GM19397 (cell line): Measurements from ENCODE around the gene TARS1.

Source experiments
- ATAC-seq: cut with Tn5 transposase; IDR thresholded peaks from one replicate; pipeline ENCODE4 v1.9.1; 2021; ENCODE audit warnings: mild to moderate bottlenecking, moderate library complexity; ENCODE audit not compliant: unreplicated experiment

Gene TARS1

DNA sequence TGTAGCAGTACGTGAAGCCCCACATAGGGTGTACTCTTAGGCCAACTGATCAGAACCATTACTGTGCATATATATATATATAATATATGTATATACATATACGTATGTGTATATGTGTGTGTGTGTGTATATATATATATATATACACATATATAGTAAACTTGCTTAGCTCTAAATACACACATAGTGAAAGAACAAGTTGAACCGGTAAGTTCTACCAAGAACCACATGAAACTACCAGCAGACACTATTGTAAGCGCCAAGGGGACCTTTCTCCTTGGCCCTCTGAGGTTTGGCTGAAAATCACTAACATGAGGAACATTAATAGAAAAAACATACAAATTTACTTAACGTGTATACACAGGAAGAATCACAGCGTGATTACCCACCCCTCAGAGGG, 1.8 kb upstream of the TARS1 start:
- ATAC-seq, result no peak

DNA sequence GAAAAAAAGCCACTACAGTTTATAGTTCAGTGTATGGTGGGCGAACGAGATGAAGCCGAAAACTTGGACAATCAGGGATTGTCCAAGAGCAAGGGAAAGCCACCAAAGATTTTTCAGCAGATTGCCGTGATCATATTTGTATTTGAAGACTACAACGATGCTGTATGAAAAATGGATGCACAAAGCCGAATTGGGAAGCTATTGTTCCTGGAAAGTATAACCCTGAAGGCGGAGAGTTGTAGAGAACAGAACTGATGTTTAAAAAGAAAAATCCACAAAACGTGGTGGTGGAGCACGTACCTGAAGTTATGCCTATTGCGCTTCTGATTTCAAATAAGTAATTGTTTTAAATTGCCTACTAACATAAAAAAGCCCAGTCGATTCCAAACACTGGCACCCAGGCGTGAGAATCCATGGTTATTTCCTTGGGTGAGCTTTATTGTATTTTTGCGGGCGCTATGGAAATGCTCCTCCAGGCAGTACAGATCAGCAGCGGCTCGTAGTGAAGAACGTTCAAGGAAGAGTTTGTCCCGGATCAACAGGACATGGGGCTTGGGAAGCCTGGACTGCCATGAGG, 772 bp upstream of the TARS1 start:
- ATAC-seq, result no peak

GRCh38 chr5:33441241-33442177, 744 bp downstream of the TARS1 start:
- ATAC-seq, result no peak

DNA sequence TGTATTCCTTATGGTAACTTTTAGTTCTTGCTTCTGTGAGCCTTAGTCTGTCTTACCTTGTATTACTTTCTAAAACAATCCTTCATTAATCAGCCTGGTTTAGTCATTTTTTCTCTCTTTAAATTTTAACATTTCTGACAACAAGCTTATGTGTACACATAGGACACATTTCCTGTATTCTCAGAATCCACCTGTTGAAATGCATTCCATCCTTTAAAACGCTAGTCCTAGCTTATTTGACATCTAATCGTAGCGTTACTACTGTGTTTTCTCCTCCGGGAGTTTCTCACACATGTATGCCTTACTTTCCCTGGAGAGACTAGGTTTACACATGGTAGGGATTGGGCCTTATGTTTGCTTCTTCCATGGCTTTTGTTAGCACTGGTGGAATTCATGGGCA, 3.8 kb downstream of the TARS1 start:
- no peak for ATAC-seq

GRCh38 chr5:33445798-33446197, 5.0 kb downstream of the TARS1 start:
- ATAC-seq, result no peak

GRCh38 chr5:33448118-33448517, 7.4 kb downstream of the TARS1 start:
- ATAC-seq, result no peak

DNA sequence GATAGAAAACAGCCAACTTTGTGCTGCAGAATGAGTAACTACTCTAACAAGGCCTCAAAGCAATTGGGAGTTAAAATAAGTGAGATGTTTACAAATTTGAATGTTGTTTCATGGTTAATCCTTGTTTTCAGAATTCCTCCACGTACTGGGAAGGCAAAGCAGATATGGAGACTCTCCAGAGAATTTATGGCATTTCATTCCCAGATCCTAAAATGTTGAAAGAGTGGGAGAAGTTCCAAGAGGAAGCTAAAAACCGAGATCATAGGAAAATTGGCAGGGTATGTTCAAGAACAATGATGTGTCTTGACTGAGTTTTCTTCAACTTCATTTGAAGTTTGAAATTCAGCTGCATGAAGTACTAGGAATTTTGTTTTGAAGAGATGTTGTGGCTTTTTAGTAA, 16.4 kb downstream of the TARS1 start:
- no peak for ATAC-seq

DNA sequence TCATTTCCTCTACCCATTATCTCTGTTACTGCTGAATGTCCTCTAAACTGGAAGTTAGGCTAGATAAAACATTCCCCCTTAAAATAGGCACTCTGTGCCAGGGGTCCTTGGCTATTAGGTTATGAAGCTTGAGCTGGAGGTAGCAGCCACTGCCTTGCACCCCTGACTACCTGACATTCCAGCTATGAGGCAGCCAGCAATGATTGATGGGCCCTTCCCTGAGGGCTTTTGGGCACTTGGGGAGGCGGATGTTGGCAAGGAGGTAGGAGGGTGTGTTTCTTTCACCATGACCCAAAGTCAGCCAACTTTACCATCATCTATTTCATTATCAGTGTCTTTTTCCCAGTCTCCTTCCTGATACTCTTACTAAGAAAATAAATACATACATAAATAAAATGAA, 17.1 kb downstream of the TARS1 start:
- ATAC-seq, result no peak

DNA sequence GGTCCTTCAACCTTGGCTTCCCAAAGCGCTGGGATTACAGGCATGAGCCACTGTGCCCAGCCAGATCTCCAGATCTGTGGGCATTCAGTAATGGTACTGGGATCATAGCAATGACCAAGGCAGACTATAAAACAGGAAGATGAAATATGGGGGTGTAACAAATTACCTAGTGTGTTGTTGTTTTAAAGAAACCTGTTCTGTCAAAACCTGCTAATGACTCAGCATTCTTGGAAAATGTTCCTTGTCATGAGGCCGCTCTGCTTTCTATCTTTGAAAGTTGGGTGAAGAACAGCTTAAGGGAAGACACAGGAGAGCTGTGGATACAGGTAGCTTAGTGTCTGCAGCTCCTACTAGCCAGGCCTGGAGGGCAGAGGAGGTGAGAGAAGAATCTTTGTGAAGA, 19.4 kb downstream of the TARS1 start:
- no peak for ATAC-seq

- ATAC-seq, result no peak
Measured at GRCh38 chr5:33462456-33462855, 21.7 kb downstream of the TARS1 start.

GRCh38 chr5:33465120-33465519, 24.4 kb downstream of the TARS1 start:
- ATAC-seq, result no peak

DNA sequence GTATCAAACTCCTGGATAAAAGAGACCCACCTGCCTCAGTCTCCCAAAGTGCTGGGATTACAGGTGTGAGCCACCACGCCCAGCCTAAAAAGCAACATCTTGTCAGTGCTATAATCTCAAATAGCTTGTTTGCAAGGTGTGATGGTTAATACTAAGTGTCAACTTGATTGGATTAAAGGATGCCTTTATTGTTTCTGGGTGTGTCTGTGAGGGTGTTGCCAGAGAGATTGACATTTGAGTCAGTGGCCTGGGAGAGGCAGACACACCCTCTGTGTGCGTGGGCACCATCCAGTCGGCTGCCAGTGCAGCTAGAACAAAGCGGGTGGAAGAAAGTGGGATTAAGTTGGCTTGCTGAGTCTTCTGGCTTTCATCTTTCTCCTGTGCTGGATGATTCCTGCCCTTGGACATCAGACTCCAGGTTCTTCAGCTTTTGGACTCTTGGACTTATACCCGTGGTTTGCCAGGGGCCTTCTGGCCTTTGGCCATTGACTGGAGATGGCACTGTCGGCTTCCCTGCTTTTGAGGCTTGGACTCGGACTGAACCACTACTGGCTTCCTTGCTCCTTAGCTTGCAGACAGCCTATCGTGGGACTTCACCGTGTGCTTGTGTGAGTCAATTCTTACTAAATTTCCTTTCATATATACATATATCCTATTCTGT, 28.1 kb downstream of the TARS1 start:
- ATAC-seq, result no peak

- no peak for ATAC-seq
Measured at GRCh38 chr5:33470544-33470943, 29.8 kb downstream of the TARS1 start.

DNA sequence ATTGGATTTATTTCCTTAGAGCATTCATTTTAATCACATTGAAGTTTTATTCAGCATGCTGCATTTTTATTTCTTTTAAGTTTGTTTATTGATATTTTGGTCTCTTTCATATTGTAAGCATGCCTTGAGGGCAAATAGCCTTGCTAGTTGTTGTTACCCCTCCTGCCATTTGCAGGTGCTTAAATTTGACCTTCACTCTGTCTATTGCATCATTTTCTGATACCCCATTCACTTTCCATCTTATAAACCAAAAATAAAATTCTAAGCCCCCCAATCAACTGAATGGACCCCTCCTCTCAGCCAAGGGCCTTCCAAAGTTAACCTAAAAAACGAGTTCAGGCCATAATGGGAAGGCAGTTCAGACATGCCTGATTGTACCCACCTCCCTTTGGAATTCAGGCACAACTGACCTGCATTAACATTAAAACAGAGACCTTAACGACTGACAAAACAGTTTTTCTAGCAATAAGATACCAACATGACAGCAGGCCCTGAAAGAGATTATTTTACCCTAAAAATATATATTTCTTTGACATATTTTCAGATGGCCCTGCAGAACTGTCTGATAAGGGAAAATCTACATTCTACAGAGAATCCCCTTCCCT, 32.1 kb downstream of the TARS1 start:
- no peak for ATAC-seq

DNA sequence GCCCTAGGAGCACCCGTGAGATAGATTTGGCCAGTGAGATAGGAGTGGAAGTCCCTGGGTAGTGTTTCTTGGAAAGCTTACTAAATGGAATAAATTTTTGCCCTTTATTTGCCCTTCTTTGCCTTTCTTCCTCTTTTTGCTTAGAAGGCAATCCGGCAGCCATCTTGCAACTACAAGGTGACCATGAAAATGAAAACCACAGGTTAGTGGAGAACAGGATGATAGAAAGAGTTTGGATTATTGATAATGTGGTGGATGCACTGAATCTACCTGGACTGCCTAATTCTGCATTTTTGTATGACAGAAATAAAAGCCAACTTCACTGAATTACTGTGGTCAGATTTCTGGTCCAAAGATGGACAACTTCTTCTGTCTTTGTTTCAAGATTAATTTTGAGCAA, 33.2 kb downstream of the TARS1 start:
- ATAC-seq, result no peak

- no peak for ATAC-seq
Measured at GRCh38 chr5:33474931-33475499, 34.2 kb downstream of the TARS1 start.

DNA sequence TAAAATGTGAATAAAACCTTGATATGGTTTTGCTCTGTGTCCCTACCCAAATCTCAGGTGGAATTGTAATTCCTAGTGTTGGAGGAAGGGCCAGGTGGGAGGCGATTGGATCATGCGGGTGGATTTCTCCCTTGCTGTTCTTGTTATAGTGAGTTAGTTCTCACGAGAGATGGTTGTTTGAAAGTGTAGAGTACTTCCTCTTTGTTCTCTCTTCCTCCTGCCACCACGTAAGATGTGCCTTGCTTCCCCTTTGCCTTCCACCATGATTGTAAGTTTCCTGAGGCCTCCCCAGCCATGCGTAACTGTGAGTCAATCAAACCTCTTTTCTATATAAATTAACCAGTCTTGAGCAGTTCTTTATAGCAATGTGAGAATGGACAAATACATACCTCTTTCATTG, 34.9 kb downstream of the TARS1 start:
- ATAC-seq, result no peak

GRCh38 chr5:33476992-33477391, 36.2 kb downstream of the TARS1 start:
- no peak for ATAC-seq

DNA sequence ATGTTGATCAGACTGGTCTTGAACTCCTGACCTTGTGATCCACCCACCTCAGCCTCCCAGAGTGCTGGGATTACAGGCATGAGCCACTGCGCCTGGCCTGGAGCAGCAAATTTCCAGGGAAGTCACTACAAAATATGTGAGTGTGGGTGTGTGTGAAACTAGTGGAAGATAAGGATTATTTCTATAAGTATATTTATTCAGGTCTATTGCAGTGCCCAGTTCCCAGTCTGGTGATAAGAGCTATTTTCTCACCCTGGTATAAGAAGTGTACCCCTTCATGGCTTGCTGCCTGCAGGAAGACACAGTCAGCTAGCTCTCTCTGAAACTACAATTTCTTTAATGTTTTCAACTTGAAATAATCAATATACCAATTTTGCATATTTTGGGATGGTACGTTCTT, 37.1 kb downstream of the TARS1 start:
- no peak for ATAC-seq

DNA sequence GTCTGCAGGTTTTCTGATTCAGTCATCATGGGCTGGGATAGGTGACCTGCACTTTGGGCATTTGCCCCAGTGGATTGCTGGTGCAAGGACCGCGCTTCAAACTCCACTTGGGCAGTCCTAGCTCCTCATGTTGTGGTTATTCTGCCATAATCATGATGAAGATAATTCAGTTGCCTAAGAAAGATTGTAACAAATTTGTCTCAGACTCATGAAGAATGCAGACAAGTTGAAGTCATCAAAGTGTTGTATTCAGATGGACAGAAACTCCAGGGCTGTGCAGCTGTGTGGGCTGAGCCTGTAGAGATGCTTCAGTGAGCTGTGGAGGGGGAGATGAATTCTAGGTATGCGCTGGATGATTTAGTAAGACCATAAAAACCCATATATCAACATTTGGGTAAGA, 38.5 kb downstream of the TARS1 start:
- no peak for ATAC-seq

DNA sequence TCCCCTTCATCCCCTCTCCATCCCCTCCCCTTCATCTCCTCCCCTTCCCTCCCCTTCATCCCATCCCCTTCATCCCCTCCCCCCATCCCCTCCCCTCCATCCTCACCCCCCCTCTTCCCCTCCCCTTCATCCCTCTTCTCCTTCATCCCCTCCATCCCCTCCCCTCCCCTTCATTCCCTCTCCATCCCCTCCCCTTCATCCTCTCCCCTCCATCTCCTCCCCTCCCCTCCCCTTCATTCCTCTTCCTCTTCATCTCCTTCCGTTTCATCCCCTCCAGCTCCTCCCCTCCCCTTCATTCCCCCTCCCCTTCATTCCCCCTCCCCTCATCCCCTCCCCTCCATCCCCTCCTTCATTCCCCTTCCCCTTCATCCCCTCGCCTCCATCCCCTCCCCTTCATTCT, 40.1 kb downstream of the TARS1 start:
- ATAC-seq, result no peak
